ENCODE measurements around the gene ERFE.

GRCh38 chr2:238203973-238204683, 45.4 kb downstream of the ERFE start:
- no peak for TF ChIP-seq EZH2phosphoT487 (conservative IDR thresholded peaks at IDR 0.05; ENCODE audit: low read length)
- TF ChIP-seq CTCF (IDR thresholded peaks at IDR 0.05; ENCODE audit: insufficient read depth, low read length, poor library complexity, severe bottlenecking): no peak
